Naive B cell (primary cell): ENCODE measurements around the gene NCOA3. TPM values are rescaled to one million over a fixed set of nuclear protein-coding genes. Genes with fewer than 3 reads are reported as not detected.
A peak's percentile ranks its signal among the peaks of the same experiment; 100 is the strongest.

ENCODE experiments used
- ATAC-seq, 2 donors: fragments of 150-1000 bp; cut with Tn5 transposase; 2 replicates each; pipeline ENCODE4 v1.10.0; 2021; ENCODE audit warnings: low read depth in 2 of 2, mild to moderate bottlenecking in 2 of 2, moderate library complexity in 2 of 2
- DNase-seq: peaks from one replicate; pipeline ENCODE4 v3.0.0; 2022
- H3K27ac Mint-ChIP-seq, 6 donors: one replicate each; pipeline ENCODE4 v1.8.0; 2020 to 2022; ENCODE audit warnings: mild to moderate bottlenecking in 6 of 6, mixed read lengths in 6 of 6, moderate library complexity in 5 of 6, inconsistent platforms in 2 of 6
- H3K27me3 Mint-ChIP-seq, 3 donors: one replicate each; pipeline ENCODE4 v1.8.0; 2021 to 2022; ENCODE audit warnings: mixed read lengths in 3 of 3, mild to moderate bottlenecking in 1 of 3
- H3K36me3 Mint-ChIP-seq, 2 donors: one replicate each; pipeline ENCODE4 v1.8.0; 2020 to 2022; ENCODE audit warnings: mixed read lengths in 2 of 2, inconsistent platforms in 1 of 2, mild to moderate bottlenecking in 1 of 2
- H3K4me1 Mint-ChIP-seq, 3 donors: one replicate each; pipeline ENCODE4 v1.8.0; 2020 to 2022; ENCODE audit warnings: mixed read lengths in 3 of 3, inconsistent platforms in 1 of 3, mild to moderate bottlenecking in 1 of 3, moderate library complexity in 1 of 3
- H3K4me3 Mint-ChIP-seq, 8 donors: one replicate each; pipeline ENCODE4 v1.8.0; 2020 to 2022; ENCODE audit warnings: mild to moderate bottlenecking in 8 of 8, mixed read lengths in 8 of 8, moderate library complexity in 8 of 8, inconsistent platforms in 2 of 8
- H3K9me3 Mint-ChIP-seq, 7 donors: one replicate each; pipeline ENCODE4 v1.8.0; 2020 to 2022; ENCODE audit warnings: mixed read lengths in 7 of 7, mild to moderate bottlenecking in 5 of 7, inconsistent platforms in 2 of 7, moderate library complexity in 1 of 7
- polyA plus RNA-seq, 6 donors: library from polyadenylated mRNA; unstranded; fragments of 300-500 nt; fragmentation: Illumina TruSeq; gene quantifications; one replicate each; pipeline ENCODE4 v1.2.3, GENCODE V29; 2021; ENCODE audit warnings: low read depth in 6 of 6

The NCOA3 gene
- polyA plus RNA-seq, 6 donors from 2014 or later, result 22.7 to 70.9 (median 54.1) TPM

DNA sequence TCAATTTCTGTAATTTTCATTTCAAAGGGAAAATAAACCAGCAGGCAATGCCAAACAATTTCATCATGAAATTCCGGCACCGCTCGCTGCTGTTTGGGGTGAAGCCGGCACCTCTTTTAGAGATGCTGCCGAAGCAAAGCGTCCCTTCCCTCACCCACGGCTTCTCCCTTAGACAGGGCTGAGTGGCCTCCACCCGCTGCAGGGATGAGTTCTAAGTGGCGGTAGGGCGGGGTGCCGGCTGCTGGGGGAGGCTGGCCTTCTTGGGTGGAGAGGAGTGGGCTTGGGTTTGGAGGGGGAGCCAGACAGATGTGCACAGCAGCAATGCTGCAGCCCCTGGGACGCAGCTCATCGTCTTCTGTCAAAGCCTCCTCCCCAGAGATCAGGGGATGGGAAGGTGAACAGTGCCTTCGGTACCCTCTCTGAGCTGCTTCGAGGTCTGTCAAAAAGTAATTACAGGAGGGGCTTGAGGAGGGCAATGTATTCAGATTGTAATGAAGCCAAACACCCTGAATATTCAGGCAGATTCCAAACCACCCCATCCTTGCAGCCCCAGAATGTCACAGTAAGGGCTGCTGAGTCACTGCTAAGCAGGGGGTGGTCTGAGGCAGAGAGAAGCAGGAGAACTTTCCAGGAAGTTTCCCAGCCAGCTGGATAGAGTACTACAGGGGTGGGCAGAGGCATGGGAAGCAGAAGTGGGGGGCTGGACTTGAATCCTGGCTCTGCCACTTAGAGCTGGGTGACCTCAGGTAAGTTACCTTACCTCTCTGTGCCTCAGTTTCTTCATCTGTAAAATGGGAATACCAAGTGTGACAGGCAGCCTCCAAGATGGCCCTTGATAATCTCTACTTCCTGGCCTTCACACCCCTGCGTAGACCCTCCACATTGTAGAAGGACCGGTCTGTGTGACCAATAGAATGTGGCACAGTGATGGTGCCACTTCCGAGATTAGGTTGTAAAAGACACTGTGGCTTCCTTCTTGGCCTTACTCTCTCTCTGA is 187.0 kb downstream of the NCOA3 start:
- H3K4me3 Mint-ChIP-seq, result peak overlapping the region in 1 of 8 donors; percentile 29
- peaks cover 3 to 20% (median 20%) of the 10 kb centered on the region in 3 donors for H3K27me3 Mint-ChIP-seq
- ATAC-seq, result no peak

DNA sequence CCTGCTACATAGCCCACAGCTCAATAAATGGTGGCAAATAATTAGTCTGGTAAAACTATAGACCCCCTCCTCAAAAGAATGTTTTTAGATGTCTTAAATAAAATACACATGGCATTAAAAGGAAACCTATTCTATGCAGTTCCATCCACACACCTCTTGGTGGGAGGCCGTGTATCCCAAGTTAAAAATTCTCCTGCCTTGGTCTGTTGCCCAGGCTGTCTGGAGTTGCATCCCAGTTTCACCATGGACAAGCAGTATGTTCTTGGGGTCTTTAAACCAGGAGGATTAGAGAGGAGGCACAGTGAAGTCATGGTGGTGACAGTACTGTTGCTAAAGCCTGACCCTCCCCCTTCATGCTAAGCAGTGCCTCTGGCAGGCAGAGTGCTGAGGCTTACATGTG is 188.0 kb downstream of the NCOA3 start:
- Mint-ChIP-seq H3K36me3 (peaks cover 12 to 54% of the 10 kb centered on the region in 2 donors), H3K4me3 (no peak overlapping the region), H3K4me1 (no peaks in the 10 kb centered on the region), H3K27me3 (peaks cover 1 to 25% (median 20%) of the 10 kb centered on the region in 3 donors), H3K27ac (peak overlapping the region in 1 of 6 donors; percentile 24), H3K9me3 (peaks cover 24 to 67% (median 52%) of the 10 kb centered on the region in 7 donors)
- no peak for DNase-seq
- no peak for ATAC-seq

More for the DNA sequence above, 187.0 kb downstream of the NCOA3 start:
- peaks cover 12 to 54% of the 10 kb centered on the region in 2 donors for H3K36me3 Mint-ChIP-seq
- no peaks in the 10 kb centered on the region for H3K4me1 Mint-ChIP-seq
- no peak overlapping the region for H3K27ac Mint-ChIP-seq
- peaks cover 24 to 58% (median 44%) of the 10 kb centered on the region in 7 donors for H3K9me3 Mint-ChIP-seq
- DNase-seq, result no peak

DNA sequence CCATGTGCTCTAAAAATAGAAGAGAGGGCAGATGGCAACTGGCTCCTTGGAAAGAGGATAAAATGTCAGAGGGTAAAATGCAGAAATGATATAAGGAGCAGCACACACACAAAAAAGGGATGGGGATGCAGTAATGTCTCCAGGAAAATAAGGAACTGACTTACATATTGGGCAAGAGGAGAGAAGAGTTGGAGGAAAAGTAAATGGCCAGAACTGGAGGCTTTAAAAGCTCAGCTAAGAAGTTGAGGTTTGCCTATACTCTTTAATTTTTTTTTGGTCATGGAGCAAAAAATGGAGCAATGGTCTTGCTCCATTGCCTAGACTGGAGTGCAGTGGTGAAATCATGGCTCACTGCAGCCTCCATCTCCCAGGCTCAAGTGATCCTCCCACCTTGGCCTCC is 189.9 kb downstream of the NCOA3 start:
- no peaks in the 10 kb centered on the region for H3K4me1 Mint-ChIP-seq
- ATAC-seq (no peak), DNase-seq (no peak)
- H3K27me3 Mint-ChIP-seq, result peaks cover 0 to 25% (median 20%) of the 10 kb centered on the region in 3 donors
- peaks cover 20 to 54% of the 10 kb centered on the region in 2 donors for H3K36me3 Mint-ChIP-seq
- no peak overlapping the region for H3K4me3 Mint-ChIP-seq
- H3K9me3 Mint-ChIP-seq, result peaks cover 24 to 83% (median 58%) of the 10 kb centered on the region in 7 donors
- no peak overlapping the region for H3K27ac Mint-ChIP-seq

DNA sequence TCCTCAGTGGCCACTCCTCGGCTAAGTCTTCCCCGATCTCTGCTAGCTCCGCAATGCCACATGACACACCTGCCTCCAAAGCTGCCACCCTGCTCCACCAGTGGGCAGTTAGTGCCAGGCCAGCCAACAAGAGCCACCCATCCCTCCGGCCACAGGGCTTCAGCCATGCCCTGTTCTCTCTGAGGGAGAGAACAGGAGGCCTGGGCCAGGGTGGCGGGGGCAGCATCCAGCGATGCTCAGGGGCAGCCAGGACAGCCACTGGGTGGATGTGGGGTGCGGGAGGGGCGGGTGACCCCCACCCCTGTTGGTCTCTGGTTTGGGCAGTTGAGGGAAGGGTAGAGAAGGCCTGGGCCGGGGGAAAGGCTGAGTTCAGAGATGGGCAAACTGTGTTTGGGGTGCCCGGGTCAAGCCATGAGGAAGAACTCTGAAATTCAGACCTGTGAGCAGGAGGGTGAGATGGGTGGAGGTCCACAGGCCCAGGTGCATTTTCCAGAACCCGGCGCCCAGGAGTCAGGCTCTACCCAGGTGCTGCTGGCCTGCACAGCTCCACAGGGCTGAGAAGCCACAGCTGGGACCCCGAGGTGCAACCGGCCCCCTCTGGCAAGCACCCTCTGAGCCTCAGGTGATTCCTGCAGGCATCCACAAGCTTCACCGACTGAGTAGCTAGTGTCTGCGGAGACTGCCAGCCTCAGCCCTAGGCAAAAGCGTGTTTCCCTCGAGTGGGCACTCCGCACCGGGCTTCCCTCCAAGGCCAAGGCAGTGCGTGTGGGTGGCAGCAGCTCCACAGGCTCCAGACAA is 192.5 kb downstream of the NCOA3 start:
- Mint-ChIP-seq H3K27me3 (peaks cover 0 to 16% (median 9%) of the 10 kb centered on the region in 3 donors), H3K36me3 (peaks cover 20 to 39% of the 10 kb centered on the region in 2 donors), H3K27ac (no peak overlapping the region), H3K4me1 (no peaks in the 10 kb centered on the region), H3K4me3 (no peak overlapping the region), H3K9me3 (peaks cover 20 to 75% (median 55%) of the 10 kb centered on the region in 7 donors)
- ATAC-seq (no peak), DNase-seq (no peak)

DNA sequence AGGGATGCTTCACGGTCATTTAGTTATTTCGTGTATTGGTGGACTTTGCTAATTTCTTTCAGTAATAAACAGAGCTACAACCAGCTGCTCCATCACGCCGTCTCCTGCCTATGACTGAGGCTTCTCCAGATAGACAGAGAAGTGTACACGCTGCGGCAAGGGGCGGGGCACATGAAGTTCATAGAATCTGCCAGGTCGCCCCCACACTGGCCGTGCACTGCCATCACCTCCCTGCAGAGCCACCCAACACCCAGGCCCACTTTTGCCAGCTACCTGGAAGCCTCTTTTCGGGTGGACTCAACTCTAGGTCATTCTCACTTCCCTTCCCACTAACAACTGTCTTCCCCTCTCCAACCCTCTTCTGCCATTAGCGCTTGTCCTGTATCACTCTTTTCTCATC is 195.2 kb downstream of the NCOA3 start:
- Mint-ChIP-seq H3K27ac (peak overlapping the region in 1 of 6 donors; percentile 87), H3K27me3 (peaks cover 4 to 14% (median 6%) of the 10 kb centered on the region in 3 donors), H3K36me3 (peaks cover 14 to 20% of the 10 kb centered on the region in 2 donors), H3K9me3 (peaks cover 5 to 50% (median 32%) of the 10 kb centered on the region in 7 donors), H3K4me3 (no peak overlapping the region), H3K4me1 (no peaks in the 10 kb centered on the region)
- no peak for ATAC-seq
- no peak for DNase-seq

DNA sequence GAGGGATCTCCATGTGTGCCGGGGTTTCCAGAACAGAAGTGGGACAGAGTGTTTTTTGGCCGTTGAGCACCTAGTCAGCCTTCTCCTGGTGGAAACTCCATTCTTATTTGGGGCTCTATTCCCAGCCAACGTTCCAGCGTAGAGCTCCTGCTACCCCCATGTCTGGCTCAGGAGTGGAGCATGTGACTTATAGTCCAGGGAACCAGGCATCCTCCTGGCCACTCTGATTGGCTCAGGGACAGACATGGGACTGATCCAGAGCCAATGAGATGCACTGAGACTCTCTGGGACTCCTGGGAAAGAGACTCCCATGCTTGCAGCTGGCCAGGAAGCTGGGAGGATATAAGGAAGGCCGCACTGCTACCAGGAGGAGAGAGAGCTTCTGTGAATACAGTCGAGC is 196.5 kb downstream of the NCOA3 start:
- H3K27me3 Mint-ChIP-seq, result peaks cover 4 to 14% (median 6%) of the 10 kb centered on the region in 3 donors
- no peak for ATAC-seq

DNA sequence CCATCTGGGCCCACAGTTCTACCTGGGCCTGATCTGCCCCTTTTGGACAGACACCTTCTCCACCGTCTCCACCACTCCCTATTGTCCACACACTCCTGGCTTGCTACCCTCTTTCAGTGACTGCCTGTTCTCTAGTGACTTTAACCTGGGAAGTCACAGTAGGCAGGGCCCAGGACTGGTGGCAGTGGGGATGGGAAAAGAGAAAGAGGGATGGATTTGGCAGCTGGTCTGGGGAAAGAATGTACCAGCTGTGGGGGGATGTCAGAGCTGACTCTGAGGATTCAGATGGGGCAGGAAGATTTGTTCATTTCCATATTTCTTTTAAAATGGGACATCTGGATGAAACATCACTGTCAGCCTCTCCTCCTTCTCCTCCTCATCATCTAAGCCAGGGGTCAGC is 198.1 kb downstream of the NCOA3 start:
- no peak for ATAC-seq

More for the DNA sequence above, 196.5 kb downstream of the NCOA3 start:
- Mint-ChIP-seq H3K27ac (no peak overlapping the region), H3K9me3 (peaks cover 0 to 37% (median 19%) of the 10 kb centered on the region in 7 donors), H3K4me1 (no peaks in the 10 kb centered on the region), H3K36me3 (peaks cover 5 to 13% of the 10 kb centered on the region in 2 donors), H3K4me3 (no peak overlapping the region)
- DNase-seq, result no peak

DNA sequence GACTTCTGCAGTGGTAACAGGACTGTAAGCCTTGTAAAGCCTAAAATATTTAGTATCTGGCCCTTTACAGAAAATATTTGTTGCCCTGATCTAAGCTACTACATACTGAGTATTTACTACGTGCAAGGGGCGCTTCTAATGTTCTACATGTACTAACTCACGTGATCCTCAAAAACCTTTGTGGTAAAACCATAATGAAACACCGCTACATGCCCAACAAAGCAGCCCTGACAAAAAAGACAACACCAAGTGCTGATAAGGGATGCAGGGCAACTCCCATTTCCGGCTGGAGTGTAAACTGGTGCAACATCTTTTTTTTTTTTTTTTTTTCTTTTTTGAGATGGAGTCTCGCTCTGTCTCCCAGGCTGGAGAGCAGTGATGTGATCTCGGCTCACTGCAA is 198.6 kb downstream of the NCOA3 start:
- Mint-ChIP-seq H3K9me3 (peaks cover 0 to 25% (median 4%) of the 10 kb centered on the region in 7 donors), H3K36me3 (peaks cover 0 to 2% of the 10 kb centered on the region in 2 donors), H3K4me3 (no peak overlapping the region), H3K27ac (no peak overlapping the region), H3K27me3 (peaks cover 4 to 14% (median 12%) of the 10 kb centered on the region in 3 donors), H3K4me1 (no peaks in the 10 kb centered on the region)
- ATAC-seq (no peak), DNase-seq (no peak)

More for the DNA sequence above, 198.1 kb downstream of the NCOA3 start:
- no peak for DNase-seq
- Mint-ChIP-seq H3K4me3 (no peak overlapping the region), H3K9me3 (peaks cover 0 to 30% (median 5%) of the 10 kb centered on the region in 7 donors), H3K27ac (no peak overlapping the region), H3K4me1 (no peaks in the 10 kb centered on the region), H3K27me3 (peaks cover 4 to 9% (median 9%) of the 10 kb centered on the region in 3 donors), H3K36me3 (peaks cover 0 to 7% of the 10 kb centered on the region in 2 donors)

DNA sequence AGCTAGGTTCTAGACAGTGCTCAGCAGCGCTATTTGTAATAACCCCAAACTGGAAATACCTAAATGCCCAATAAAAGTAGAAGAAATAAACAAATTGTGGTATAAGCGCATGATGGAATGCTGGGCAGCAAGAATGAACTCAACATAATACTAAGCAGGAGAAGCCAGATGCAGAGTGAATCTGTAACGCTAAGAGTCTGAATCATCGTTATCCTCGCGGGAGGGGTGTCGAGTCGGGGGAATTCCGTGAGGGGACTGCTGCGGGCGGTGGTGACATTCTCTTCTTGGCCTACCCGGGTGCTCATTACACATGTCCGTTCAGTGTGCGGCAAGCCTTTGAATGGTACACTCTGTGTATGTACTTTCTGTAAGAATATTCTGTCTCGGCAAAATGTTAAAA is 199.9 kb downstream of the NCOA3 start:
- no peak for ATAC-seq
- Mint-ChIP-seq H3K27me3 (peaks cover 4 to 19% (median 14%) of the 10 kb centered on the region in 3 donors), H3K36me3 (no peaks in the 10 kb centered on the region), H3K9me3 (peaks cover 0 to 14% (median 0%) of the 10 kb centered on the region in 7 donors), H3K27ac (peak overlapping the region in 1 of 6 donors; percentile 2), H3K4me1 (no peaks in the 10 kb centered on the region), H3K4me3 (no peak overlapping the region)
- no peak for DNase-seq

DNA sequence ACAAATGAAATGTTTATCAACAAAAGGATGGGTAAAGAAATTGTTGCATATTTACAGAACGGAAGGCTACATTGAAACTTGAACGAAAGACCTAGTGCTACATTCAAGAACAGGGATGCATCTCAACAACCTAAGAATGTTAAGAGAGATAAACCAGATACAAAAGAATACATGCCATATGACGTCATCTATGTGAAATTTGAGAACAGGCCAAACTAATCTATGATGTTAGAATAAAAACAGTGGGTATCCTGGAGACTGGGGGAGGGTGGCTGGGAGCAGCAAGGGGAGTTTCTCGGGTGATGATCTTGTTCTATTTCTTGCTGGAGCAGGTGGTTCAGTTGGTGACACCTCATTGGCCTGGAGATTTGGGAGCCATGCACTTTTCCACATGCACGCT is 202.1 kb downstream of the NCOA3 start:
- Mint-ChIP-seq H3K9me3 (peaks cover 0 to 7% (median 0%) of the 10 kb centered on the region in 7 donors), H3K27me3 (peaks cover 4 to 19% (median 14%) of the 10 kb centered on the region in 3 donors), H3K4me1 (peaks cover 7 to 13% (median 10%) of the 10 kb centered on the region in 3 donors), H3K36me3 (no peaks in the 10 kb centered on the region), H3K27ac (no peak overlapping the region), H3K4me3 (no peak overlapping the region)
- no peak for DNase-seq
- no peak for ATAC-seq

DNA sequence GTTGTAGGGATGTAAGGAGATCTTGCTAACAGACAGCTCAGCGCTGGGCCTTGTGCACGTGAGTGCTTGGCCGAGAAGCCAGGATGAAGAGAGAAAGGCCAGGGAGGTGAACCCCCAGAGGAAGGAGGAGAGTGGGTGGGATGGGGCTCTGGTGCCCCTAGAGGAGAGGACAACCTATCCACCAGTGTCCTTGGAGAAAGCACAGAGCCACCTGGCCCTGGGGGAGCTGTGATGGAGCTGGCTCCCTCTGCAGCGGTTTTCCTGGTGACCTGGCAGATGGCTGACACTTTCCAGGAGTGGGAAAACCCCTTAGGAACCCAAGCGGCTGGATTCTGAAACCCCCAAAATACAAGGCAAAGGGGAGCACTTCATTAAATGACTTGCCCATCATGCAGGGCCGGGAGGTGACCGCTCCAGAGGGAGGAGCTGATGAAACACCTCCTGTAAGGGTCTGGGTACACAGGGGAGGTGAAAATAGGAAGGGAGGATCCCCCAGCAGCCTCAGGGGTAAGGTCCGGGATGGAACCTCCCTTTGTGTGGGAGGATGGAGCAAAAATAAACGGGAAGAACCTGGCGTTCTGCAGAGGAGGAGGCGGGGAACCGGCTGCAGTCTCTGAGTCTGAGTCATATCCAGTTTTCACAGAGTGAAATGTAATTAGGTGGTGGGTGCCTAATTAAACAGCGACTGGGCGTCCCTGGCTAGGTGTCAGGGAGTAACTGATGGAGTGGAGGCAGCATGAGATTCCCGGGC is 203.2 kb downstream of the NCOA3 start:
- Mint-ChIP-seq H3K27ac (peak overlapping the region in 1 of 6 donors; percentile 39), H3K27me3 (peaks cover 8 to 24% (median 22%) of the 10 kb centered on the region in 3 donors), H3K4me3 (peak overlapping the region in 1 of 8 donors; percentile 47), H3K9me3 (peaks cover 0 to 7% (median 0%) of the 10 kb centered on the region in 7 donors), H3K36me3 (peaks cover 0 to 7% of the 10 kb centered on the region in 2 donors), H3K4me1 (peaks cover 9 to 19% (median 17%) of the 10 kb centered on the region in 3 donors)
- ATAC-seq, result no peak
- DNase-seq, result no peak

DNA sequence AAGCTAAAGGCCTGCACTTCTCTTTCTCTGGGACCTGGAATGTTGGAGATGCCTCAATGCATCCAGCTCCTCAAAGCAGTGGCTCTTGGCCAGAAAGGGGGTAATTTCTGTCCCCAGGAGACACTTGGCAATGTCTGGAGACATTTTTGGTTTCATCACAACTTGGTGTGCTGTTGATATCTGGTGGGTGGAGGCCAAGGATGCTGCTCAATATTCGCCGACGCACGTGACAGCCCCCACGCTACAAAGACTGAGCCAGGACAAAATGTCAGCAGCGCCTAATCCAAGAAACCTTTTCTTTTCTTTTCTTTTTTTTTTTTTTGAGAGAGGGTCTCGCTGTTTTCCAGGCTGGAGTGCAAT is 203.8 kb downstream of the NCOA3 start:
- Mint-ChIP-seq H3K9me3 (peaks cover 0 to 7% (median 0%) of the 10 kb centered on the region in 7 donors), H3K4me3 (no peak overlapping the region), H3K27me3 (peaks cover 8 to 24% (median 23%) of the 10 kb centered on the region in 3 donors), H3K27ac (peak overlapping the region in 1 of 6 donors; percentile 58), H3K36me3 (peaks cover 0 to 8% of the 10 kb centered on the region in 2 donors), H3K4me1 (peaks cover 9 to 19% (median 17%) of the 10 kb centered on the region in 3 donors)
- ATAC-seq, result no peak
- DNase-seq, result no peak
